Measurements from ENCODE around the gene MYG1.
"Not testable (repeated sequence)": the region's sequence is repeated elsewhere in the genome, so short reads cannot be mapped to it uniquely, and the experiment has no call there.

DNA sequence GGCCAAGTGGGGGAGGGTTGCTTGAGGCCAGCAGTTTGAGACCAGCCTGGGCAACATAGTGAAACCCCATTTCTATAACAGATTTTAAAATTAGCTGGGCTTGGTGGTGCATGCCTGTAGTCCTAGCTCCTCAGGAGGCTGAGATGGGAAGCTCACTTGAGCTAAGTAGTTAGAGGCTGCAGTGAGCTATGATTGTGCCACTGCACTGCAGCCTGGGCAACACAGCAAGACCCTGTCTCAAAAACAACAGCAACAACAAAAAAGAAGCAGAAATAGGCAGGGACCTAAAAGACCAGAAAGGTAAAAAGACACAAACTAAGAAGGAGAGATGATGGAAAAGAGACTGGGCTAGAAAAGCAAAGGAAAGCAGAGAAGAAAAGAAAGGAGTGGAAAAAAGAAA is 32.8 kb downstream of the MYG1 start:
- not testable (repeated sequence) for TF ChIP-seq CBX3 (IDR thresholded peaks at IDR 0.05; ENCODE audit: low read depth)
- TF ChIP-seq, protein P1, sequence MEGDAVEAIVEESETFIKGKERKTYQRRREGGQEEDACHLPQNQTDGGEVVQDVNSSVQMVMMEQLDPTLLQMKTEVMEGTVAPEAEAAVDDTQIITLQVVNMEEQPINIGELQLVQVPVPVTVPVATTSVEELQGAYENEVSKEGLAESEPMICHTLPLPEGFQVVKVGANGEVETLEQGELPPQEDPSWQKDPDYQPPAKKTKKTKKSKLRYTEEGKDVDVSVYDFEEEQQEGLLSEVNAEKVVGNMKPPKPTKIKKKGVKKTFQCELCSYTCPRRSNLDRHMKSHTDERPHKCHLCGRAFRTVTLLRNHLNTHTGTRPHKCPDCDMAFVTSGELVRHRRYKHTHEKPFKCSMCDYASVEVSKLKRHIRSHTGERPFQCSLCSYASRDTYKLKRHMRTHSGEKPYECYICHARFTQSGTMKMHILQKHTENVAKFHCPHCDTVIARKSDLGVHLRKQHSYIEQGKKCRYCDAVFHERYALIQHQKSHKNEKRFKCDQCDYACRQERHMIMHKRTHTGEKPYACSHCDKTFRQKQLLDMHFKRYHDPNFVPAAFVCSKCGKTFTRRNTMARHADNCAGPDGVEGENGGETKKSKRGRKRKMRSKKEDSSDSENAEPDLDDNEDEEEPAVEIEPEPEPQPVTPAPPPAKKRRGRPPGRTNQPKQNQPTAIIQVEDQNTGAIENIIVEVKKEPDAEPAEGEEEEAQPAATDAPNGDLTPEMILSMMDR (IDR thresholded peaks at IDR 0.05 in 2 of 3, conservative IDR thresholded peaks at IDR 0.05 in 1 of 3; ENCODE audit: borderline replicate concordance in 1 of 3, insufficient read depth in 1 of 3, low read depth in 2 of 3, low read length in 2 of 3): not testable (repeated sequence)
